CD4-positive, alpha-beta T cell treated with Interleukin-17A for 4 hours (primary cell): ENCODE data around the gene TSR3.

Source experiments
- DNase-seq: peaks from one replicate; pipeline ENCODE4 v3.0.0-alpha.2; 2020; ENCODE audit warnings: mixed read lengths

TSR3 gene

GRCh38 chr16:1377406-1378010, 25.8 kb upstream of the TSR3 start:
- no peak for DNase-seq

GRCh38 chr16:1375741-1376410, 24.2 kb upstream of the TSR3 start:
- DNase-seq, result no peak

GRCh38 chr16:1375298-1375640, 23.6 kb upstream of the TSR3 start:
- DNase-seq, result no peak

- DNase-seq, result no peak
Measured at GRCh38 chr16:1374418-1375297, 23.0 kb upstream of the TSR3 start.

- DNase-seq, result no peak
Measured at GRCh38 chr16:1372292-1372950, 20.7 kb upstream of the TSR3 start.

- DNase-seq, result no peak
Measured at GRCh38 chr16:1371054-1371978, 19.6 kb upstream of the TSR3 start.

GRCh38 chr16:1367486-1368174, 16.0 kb upstream of the TSR3 start:
- DNase-seq, result no peak

- no peak for DNase-seq
Measured at GRCh38 chr16:1366712-1367299, 15.1 kb upstream of the TSR3 start.

GRCh38 chr16:1366060-1366711, 14.5 kb upstream of the TSR3 start:
- DNase-seq, result no peak

GRCh38 chr16:1364510-1364909, 12.8 kb upstream of the TSR3 start:
- no peak for DNase-seq

- peak; percentile 76 for DNase-seq
Measured at GRCh38 chr16:1363501-1364041, 11.9 kb upstream of the TSR3 start.

- no peak for DNase-seq
Measured at GRCh38 chr16:1362807-1363206, 11.1 kb upstream of the TSR3 start.

- no peak for DNase-seq
Measured at GRCh38 chr16:1361685-1362360, 10.1 kb upstream of the TSR3 start.

- no peak for DNase-seq
Measured at GRCh38 chr16:1357906-1358566, 6.4 kb upstream of the TSR3 start.

GRCh38 chr16:1356061-1356900, 4.6 kb upstream of the TSR3 start:
- no peak for DNase-seq

- no peak for DNase-seq
Measured at GRCh38 chr16:1355591-1355990, 3.9 kb upstream of the TSR3 start.

GRCh38 chr16:1354815-1355540, 3.3 kb upstream of the TSR3 start:
- no peak for DNase-seq

GRCh38 chr16:1351215-1351581, 480 bp downstream of the TSR3 start:
- no peak for DNase-seq
